ENCODE data around the gene GXYLT1.
"Not testable (repeated sequence)": the region's sequence is repeated elsewhere in the genome, so short reads cannot be mapped to it uniquely, and the experiment has no call there.

GXYLT1 gene

DNA sequence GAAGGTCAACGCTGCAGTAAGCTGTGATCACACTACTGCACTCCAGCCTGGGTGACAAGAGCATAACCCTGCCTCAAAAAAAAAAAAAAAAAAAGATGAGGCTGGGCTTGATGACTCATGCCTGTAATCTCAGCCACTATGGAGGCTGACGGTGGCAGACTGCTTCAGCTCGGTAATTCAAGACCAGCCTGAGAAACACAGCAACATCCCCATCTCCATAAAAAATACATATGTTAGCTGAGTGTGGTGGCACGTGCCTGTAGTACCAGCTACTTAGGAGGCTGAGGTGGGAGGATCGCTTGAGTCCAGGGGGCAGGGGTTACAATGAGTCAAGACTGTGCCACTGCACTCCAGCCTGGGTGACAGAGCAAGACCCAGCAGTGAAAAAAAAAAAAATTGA is 50.4 kb downstream of the GXYLT1 start:
- DNase-seq: no peak

GRCh38 chr12:42091769-42092168 is 52.9 kb downstream of the GXYLT1 start:
- no peak for DNase-seq

- DNase-seq: no peak
Observed at GRCh38 chr12:42090899-42091298, 53.8 kb downstream of the GXYLT1 start.

GRCh38 chr12:42086031-42086430 is 58.6 kb downstream of the GXYLT1 start:
- no peak for DNase-seq

DNA sequence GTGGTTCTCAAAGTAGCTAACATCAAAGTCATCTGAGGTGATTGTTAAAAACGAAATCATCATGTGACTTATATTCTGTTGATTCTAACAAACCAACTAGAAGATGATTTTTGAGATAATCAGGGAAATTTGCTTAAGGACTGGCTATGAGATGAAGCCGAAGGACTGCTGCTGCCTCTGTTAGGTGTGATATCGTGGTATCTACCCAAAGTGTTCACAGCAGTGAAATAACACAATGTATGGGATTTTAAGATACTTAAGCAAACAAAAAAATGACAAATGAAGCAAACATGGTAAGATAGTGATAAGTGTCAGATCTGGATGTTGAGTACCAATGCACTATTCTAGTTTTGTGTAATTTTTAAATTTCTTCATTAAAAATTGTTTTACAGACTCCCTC is 59.1 kb downstream of the GXYLT1 start:
- DNase-seq: no peak

- no peak for DNase-seq
Observed at GRCh38 chr12:42084522-42084921, 60.2 kb downstream of the GXYLT1 start.

GRCh38 chr12:42076976-42077375 is 67.7 kb downstream of the GXYLT1 start:
- DNase-seq: no peak

- DNase-seq: no peak
Observed at GRCh38 chr12:42070036-42070435, 74.6 kb downstream of the GXYLT1 start.

- DNase-seq: no peak
Observed at GRCh38 chr12:42059127-42059526, 85.5 kb downstream of the GXYLT1 start.

GRCh38 chr12:42056130-42056529 is 88.5 kb downstream of the GXYLT1 start:
- DNase-seq: no peak

DNA sequence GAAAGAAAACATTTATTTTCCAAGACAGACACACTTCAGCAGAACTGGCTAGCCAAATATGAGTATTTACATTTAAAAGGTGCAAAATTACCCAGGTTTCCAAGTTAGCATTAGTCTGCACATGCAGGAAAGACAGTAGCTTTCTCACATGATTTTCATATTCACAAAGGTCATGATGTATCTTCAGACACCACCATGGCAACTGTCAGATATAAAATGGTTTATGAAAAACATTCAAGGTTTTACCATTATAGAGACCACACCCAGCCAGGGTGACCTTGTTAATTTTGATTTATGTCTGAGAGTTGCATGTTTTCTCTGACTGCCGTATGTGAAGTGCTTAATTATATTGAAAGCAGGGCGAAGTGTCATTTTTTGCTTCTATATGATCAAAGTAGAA is 91.2 kb downstream of the GXYLT1 start:
- no peak for DNase-seq

GRCh38 chr12:42048980-42049379 is 95.7 kb downstream of the GXYLT1 start:
- not testable (repeated sequence) for DNase-seq

DNA sequence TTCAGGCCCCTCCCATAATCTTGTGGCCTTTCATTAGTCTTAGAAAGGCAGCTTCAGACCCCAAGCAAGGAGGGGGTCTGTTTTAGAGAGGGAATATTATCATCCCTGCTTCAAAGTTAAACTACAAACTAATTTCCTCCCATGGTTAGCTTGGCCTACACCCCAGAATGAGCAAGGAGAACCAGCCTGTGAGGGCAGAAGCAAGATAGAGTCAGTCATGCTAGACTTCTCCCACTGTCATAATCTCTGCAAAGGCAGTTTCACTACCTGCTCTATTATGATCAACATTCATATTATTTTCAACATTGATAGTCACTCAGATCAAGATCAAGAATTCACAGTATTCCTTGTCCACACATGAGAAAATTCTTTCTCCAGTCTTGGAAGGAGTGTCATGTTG is 105.1 kb downstream of the GXYLT1 start:
- DNase-seq: no peak

DNA sequence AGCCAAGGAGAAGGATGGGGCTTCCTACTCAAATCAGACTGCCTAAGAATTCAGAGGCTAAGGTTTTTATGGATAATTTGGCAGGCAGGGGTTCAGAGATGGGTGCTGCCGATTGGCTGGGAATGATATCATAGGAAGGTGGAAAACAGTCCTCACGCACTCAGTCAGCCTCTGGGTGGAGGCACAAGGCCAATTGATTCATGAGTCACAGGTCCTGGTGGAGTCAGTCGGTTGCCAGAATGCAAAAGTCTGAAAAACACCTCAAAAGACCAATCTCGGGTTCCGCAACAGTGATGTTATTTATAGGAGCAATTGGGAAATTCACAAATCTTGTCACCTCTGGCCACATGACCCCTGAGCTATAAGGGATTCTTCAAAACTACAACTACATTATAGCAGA is 105.5 kb downstream of the GXYLT1 start:
- no peak for DNase-seq

- no peak for DNase-seq
Observed at GRCh38 chr12:42031847-42032564, 112.7 kb downstream of the GXYLT1 start.
